Breast epithelium (tissue), 3 donors: Measurements from ENCODE around the gene OR2T35.

Experiments
- POLR2A ChIP-seq: fragments of 450-650 bp; IDR thresholded peaks from one replicate; pipeline ENCODE4 v1.6.1; 2016; ENCODE audit warnings: antibody characterized with exemption, mild to moderate bottlenecking, moderate library complexity
- POLR2AphosphoS5 ChIP-seq, 3 donors: sonication (generic); formaldehyde crosslinking; IDR thresholded peaks; one replicate each; pipeline ENCODE4 v1.6.1; 2017; ENCODE audit warnings: antibody characterized with exemption in 3 of 3
- TF ChIP-seq, protein P1 (sequence below), 3 donors: fragments of 450-650 bp; IDR thresholded peaks; one replicate each; pipeline ENCODE4 v1.5.1; 2016 to 2017; ENCODE audit warnings: antibody characterized with exemption in 3 of 3, mild to moderate bottlenecking in 3 of 3, moderate library complexity in 3 of 3

DNA sequence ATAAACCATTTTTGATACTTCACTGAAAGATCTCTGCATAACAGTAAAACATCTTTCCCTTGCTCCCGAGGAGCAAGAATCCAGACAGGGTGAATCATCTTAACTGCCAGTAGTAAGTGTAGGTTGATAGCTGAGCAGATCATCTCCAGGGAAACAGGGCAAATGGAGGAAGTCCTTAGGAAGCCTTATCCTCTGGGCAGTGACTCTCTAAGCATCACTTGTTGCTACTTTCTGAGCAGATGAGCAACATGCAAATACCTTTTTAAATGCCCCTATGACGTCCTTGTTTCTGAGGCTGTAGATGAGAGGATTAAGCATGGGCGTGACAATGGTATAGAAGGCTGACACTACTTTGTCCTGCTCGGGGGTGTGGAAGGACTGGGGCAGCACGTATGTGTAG, 19.1 kb downstream of the OR2T35 start:
- TF ChIP-seq, protein P1, sequence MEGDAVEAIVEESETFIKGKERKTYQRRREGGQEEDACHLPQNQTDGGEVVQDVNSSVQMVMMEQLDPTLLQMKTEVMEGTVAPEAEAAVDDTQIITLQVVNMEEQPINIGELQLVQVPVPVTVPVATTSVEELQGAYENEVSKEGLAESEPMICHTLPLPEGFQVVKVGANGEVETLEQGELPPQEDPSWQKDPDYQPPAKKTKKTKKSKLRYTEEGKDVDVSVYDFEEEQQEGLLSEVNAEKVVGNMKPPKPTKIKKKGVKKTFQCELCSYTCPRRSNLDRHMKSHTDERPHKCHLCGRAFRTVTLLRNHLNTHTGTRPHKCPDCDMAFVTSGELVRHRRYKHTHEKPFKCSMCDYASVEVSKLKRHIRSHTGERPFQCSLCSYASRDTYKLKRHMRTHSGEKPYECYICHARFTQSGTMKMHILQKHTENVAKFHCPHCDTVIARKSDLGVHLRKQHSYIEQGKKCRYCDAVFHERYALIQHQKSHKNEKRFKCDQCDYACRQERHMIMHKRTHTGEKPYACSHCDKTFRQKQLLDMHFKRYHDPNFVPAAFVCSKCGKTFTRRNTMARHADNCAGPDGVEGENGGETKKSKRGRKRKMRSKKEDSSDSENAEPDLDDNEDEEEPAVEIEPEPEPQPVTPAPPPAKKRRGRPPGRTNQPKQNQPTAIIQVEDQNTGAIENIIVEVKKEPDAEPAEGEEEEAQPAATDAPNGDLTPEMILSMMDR (IDR thresholded peaks at IDR 0.05) = no peak
- TF ChIP-seq POLR2A = no peak
- no peak for TF ChIP-seq POLR2AphosphoS5 (IDR thresholded peaks at IDR 0.05)
